ENCODE data around the gene NRCAM. TPM values are rescaled to one million over a fixed set of nuclear protein-coding genes. Genes with fewer than 3 reads are reported as not detected.

NRCAM gene
- total RNA-seq, 1 donor from 2014 or later: 0.14 TPM

- Histone ChIP-seq H3K4me3 (no peak overlapping the region), H3K4me1 (peaks cover 11% of the 10 kb centered on the region), H3K27ac (replicated peaks) (no peak overlapping the region), H3K27me3 (ENCODE audit: low read depth) (no peaks in the 10 kb centered on the region), H3K36me3 (no peaks in the 10 kb centered on the region), H3K9me3 (replicated peaks) (no peaks in the 10 kb centered on the region)
- intact Hi-C loops (cut with micrococcal nuclease): loop anchor here (5.0 kb wide), 1 partner anchor 35 kb away; no protein-coding TSS in a partner anchor
- no peak for DNase-seq
- no peak for TF ChIP-seq CTCF (IDR thresholded peaks at IDR 0.05; ENCODE audit: borderline replicate concordance)
These were observed 313.5 kb downstream of the NRCAM start for GRCh38 chr7:108142675-108143259.

DNA sequence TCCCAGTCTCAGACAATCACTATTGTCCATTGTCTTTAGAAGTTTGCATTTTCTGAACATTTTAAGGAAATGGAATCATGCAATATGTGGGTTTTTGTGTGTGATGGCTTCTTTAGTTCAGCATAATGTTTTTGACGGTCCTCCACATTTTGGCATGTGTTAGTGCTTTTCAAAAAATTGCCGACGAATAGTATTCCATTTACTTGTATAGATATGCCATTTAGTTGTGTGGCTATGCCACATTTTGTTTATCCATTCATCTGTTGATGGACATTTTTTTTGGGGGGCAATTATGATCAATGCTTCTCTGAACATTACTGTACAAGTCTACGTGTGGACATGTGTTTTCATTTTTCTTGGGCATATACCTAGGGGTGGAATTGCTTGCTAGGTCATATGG, 314.1 kb downstream of the NRCAM start:
- H3K36me3 ChIP-seq: no peaks in the 10 kb centered on the region
- H3K9me3 ChIP-seq (replicated peaks): no peaks in the 10 kb centered on the region
- no peaks in the 10 kb centered on the region for H3K27me3 ChIP-seq (ENCODE audit: low read depth)
- H3K4me1 ChIP-seq: peaks cover 11% of the 10 kb centered on the region
- intact Hi-C loops (cut with micrococcal nuclease): loop anchor here (5.0 kb wide), 1 partner anchor 35 kb away; no protein-coding TSS in a partner anchor
- H3K4me3 ChIP-seq: no peak overlapping the region
- no peak for TF ChIP-seq CTCF (IDR thresholded peaks at IDR 0.05; ENCODE audit: borderline replicate concordance)
- H3K27ac ChIP-seq (replicated peaks): no peak overlapping the region
- DNase-seq: no peak

GRCh38 chr7:108140671-108141070, 315.6 kb downstream of the NRCAM start:
- intact Hi-C loops (cut with micrococcal nuclease): loop anchor here (5.0 kb wide), 1 partner anchor 33 kb away; no protein-coding TSS in a partner anchor
- H3K27ac ChIP-seq (replicated peaks): no peak overlapping the region

GRCh38 chr7:108138911-108139310, 317.3 kb downstream of the NRCAM start:
- H3K36me3 ChIP-seq: no peaks in the 10 kb centered on the region
- DNase-seq: no peak
- intact Hi-C loops (cut with micrococcal nuclease): no loop called here
- H3K4me3 ChIP-seq: no peak overlapping the region
- no peaks in the 10 kb centered on the region for H3K4me1 ChIP-seq
- H3K27me3 ChIP-seq (ENCODE audit: low read depth): no peaks in the 10 kb centered on the region
- no peaks in the 10 kb centered on the region for H3K9me3 ChIP-seq (replicated peaks)
- no peak for TF ChIP-seq CTCF (IDR thresholded peaks at IDR 0.05; ENCODE audit: borderline replicate concordance)
- no peak overlapping the region for H3K27ac ChIP-seq (replicated peaks)

More at GRCh38 chr7:108140671-108141070, 315.6 kb downstream of the NRCAM start:
- peaks cover 2% of the 10 kb centered on the region for H3K4me1 ChIP-seq
- TF ChIP-seq CTCF (IDR thresholded peaks at IDR 0.05; ENCODE audit: borderline replicate concordance): no peak
- no peaks in the 10 kb centered on the region for H3K36me3 ChIP-seq
- no peaks in the 10 kb centered on the region for H3K9me3 ChIP-seq (replicated peaks)
- no peak overlapping the region for H3K4me3 ChIP-seq
- no peaks in the 10 kb centered on the region for H3K27me3 ChIP-seq (ENCODE audit: low read depth)
- no peak for DNase-seq

- intact Hi-C loops (cut with micrococcal nuclease): no loop called here
- H3K27ac ChIP-seq (replicated peaks): no peak overlapping the region
- TF ChIP-seq CTCF (IDR thresholded peaks at IDR 0.05; ENCODE audit: borderline replicate concordance): no peak
These were observed 318.2 kb downstream of the NRCAM start for GRCh38 chr7:108137993-108138392.

More at GRCh38 chr7:108137993-108138392, 318.2 kb downstream of the NRCAM start:
- Histone ChIP-seq H3K4me3 (no peak overlapping the region), H3K36me3 (no peaks in the 10 kb centered on the region), H3K9me3 (replicated peaks) (no peaks in the 10 kb centered on the region), H3K4me1 (no peaks in the 10 kb centered on the region), H3K27me3 (ENCODE audit: low read depth) (no peaks in the 10 kb centered on the region)
- no peak for DNase-seq
